Subcutaneous abdominal adipose tissue (tissue), 5 donors: ENCODE results near the gene NFRKB.

Experiments used
- H3K27ac ChIP-seq: one replicate; pipeline ENCODE4 v1.7.0; 2013; ENCODE audit warnings: low read depth, mild to moderate bottlenecking, inconsistent platforms, low read length, moderate library complexity
- H3K27me3 ChIP-seq, 5 donors: one replicate each; pipeline ENCODE4 v1.7.0; 2013; ENCODE audit warnings: low read length in 5 of 5, inconsistent platforms in 1 of 5; ENCODE audit not compliant: control insufficient read depth in 5 of 5, insufficient read depth in 4 of 5
- H3K36me3 ChIP-seq, 5 donors: one replicate each; pipeline ENCODE4 v1.7.0; 2013; ENCODE audit warnings: low read length in 5 of 5; ENCODE audit not compliant: control insufficient read depth in 5 of 5, insufficient read depth in 5 of 5
- H3K4me1 ChIP-seq, 5 donors: one replicate each; pipeline ENCODE4 v1.7.0; 2013; ENCODE audit warnings: low read length in 5 of 5, mild to moderate bottlenecking in 3 of 5, moderate library complexity in 1 of 5; ENCODE audit not compliant: control insufficient read depth in 5 of 5, insufficient read depth in 5 of 5
- H3K4me3 ChIP-seq, 5 donors: one replicate each; pipeline ENCODE4 v1.7.0; 2013; ENCODE audit warnings: low read length in 5 of 5, low read depth in 1 of 5
- H3K9ac ChIP-seq, 5 donors: one replicate each; pipeline ENCODE4 v1.7.0; 2013; ENCODE audit warnings: low read length in 5 of 5, mild to moderate bottlenecking in 4 of 5, moderate library complexity in 3 of 5
- H3K9me3 ChIP-seq, 5 donors: one replicate each; pipeline ENCODE4 v1.7.0; 2013; ENCODE audit warnings: low read length in 5 of 5; ENCODE audit not compliant: control insufficient read depth in 5 of 5
- donor health status: healthy.
- donor health status: healthy.
- donor health status: healthy.
- donor health status: healthy.
- donor health status: healthy.

The NFRKB gene

GRCh38 chr11:129866311-129866710 is 29.1 kb downstream of the NFRKB start:
- Histone ChIP-seq H3K27me3 (no peaks in the 10 kb centered on the region), H3K4me3 (no peak overlapping the region), H3K36me3 (peaks cover 12 to 95% (median 76%) of the 10 kb centered on the region in 5 donors)

GRCh38 chr11:129865701-129866100 is 29.7 kb downstream of the NFRKB start:
- Histone ChIP-seq H3K9ac (no peak overlapping the region), H3K27me3 (no peaks in the 10 kb centered on the region), H3K27ac (no peak overlapping the region), H3K9me3 (no peaks in the 10 kb centered on the region), H3K4me3 (no peak overlapping the region), H3K36me3 (peaks cover 12 to 94% (median 72%) of the 10 kb centered on the region in 5 donors), H3K4me1 (peaks cover 0 to 10% (median 6%) of the 10 kb centered on the region in 5 donors)

More at GRCh38 chr11:129866311-129866710, 29.1 kb downstream of the NFRKB start:
- Histone ChIP-seq H3K9ac (no peak overlapping the region), H3K4me1 (peaks cover 0 to 10% (median 6%) of the 10 kb centered on the region in 5 donors), H3K9me3 (no peaks in the 10 kb centered on the region), H3K27ac (no peak overlapping the region)

- Histone ChIP-seq H3K4me3 (no peak overlapping the region), H3K27me3 (no peaks in the 10 kb centered on the region), H3K9me3 (no peaks in the 10 kb centered on the region), H3K4me1 (peaks cover 0 to 10% (median 6%) of the 10 kb centered on the region in 5 donors), H3K36me3 (peaks cover 12 to 93% (median 65%) of the 10 kb centered on the region in 5 donors), H3K27ac (no peak overlapping the region), H3K9ac (no peak overlapping the region)
Measured at GRCh38 chr11:129864811-129865210, 30.6 kb downstream of the NFRKB start.

- peaks cover under 1 to 74% (median 45%) of the 10 kb centered on the region in 5 donors for H3K36me3 ChIP-seq
- H3K4me3 ChIP-seq, result no peak overlapping the region
- no peak overlapping the region for H3K27ac ChIP-seq
- no peaks in the 10 kb centered on the region for H3K9me3 ChIP-seq
- H3K4me1 ChIP-seq, result peaks cover 0 to 10% (median 6%) of the 10 kb centered on the region in 5 donors
- no peaks in the 10 kb centered on the region for H3K27me3 ChIP-seq
- H3K9ac ChIP-seq, result no peak overlapping the region
Measured at GRCh38 chr11:129861702-129862522, 33.5 kb downstream of the NFRKB start.

GRCh38 chr11:129856036-129856435 is 39.3 kb downstream of the NFRKB start:
- no peak overlapping the region for H3K27ac ChIP-seq
- no peak overlapping the region for H3K4me3 ChIP-seq
- H3K36me3 ChIP-seq, result peaks cover 0 to 20% (median 6%) of the 10 kb centered on the region in 5 donors
- H3K4me1 ChIP-seq, result peaks cover 3 to 10% (median 5%) of the 10 kb centered on the region in 5 donors
- H3K27me3 ChIP-seq, result no peaks in the 10 kb centered on the region
- H3K9me3 ChIP-seq, result no peaks in the 10 kb centered on the region
- no peak overlapping the region for H3K9ac ChIP-seq

GRCh38 chr11:129855086-129855485 is 40.3 kb downstream of the NFRKB start:
- Histone ChIP-seq H3K27ac (no peak overlapping the region), H3K9me3 (no peaks in the 10 kb centered on the region), H3K27me3 (no peaks in the 10 kb centered on the region), H3K4me3 (no peak overlapping the region), H3K9ac (no peak overlapping the region), H3K4me1 (peaks cover 3 to 10% (median 5%) of the 10 kb centered on the region in 5 donors), H3K36me3 (peaks cover 0 to 12% (median 4%) of the 10 kb centered on the region in 5 donors)

GRCh38 chr11:129854232-129854805 is 41.1 kb downstream of the NFRKB start:
- peaks cover 3 to 10% (median 5%) of the 10 kb centered on the region in 5 donors for H3K4me1 ChIP-seq
- H3K9me3 ChIP-seq, result no peaks in the 10 kb centered on the region
- no peak overlapping the region for H3K9ac ChIP-seq
- H3K36me3 ChIP-seq, result peaks cover 0 to 7% (median 0%) of the 10 kb centered on the region in 5 donors
- no peak overlapping the region for H3K27ac ChIP-seq
- peaks cover 0 to 2% (median 0%) of the 10 kb centered on the region in 5 donors for H3K27me3 ChIP-seq
- H3K4me3 ChIP-seq, result peak overlapping the region in 1 of 5 donors; percentile 32

- H3K27ac ChIP-seq, result no peak overlapping the region
- H3K9me3 ChIP-seq, result no peaks in the 10 kb centered on the region
- H3K9ac ChIP-seq, result no peak overlapping the region
- H3K4me3 ChIP-seq, result peak overlapping the region in 1 of 5 donors; percentile 32
- peaks cover 0 to 6% (median 0%) of the 10 kb centered on the region in 5 donors for H3K27me3 ChIP-seq
- H3K36me3 ChIP-seq, result peaks cover 0 to 7% (median 0%) of the 10 kb centered on the region in 5 donors
- H3K4me1 ChIP-seq, result peaks cover 3 to 10% (median 5%) of the 10 kb centered on the region in 5 donors
Measured at GRCh38 chr11:129853518-129854231, 41.7 kb downstream of the NFRKB start.

- Histone ChIP-seq H3K27ac (no peak overlapping the region), H3K4me3 (no peak overlapping the region), H3K4me1 (peaks cover 3 to 10% (median 5%) of the 10 kb centered on the region in 5 donors), H3K27me3 (peaks cover 0 to 6% (median 0%) of the 10 kb centered on the region in 5 donors), H3K9ac (no peak overlapping the region), H3K9me3 (no peaks in the 10 kb centered on the region), H3K36me3 (no peaks in the 10 kb centered on the region)
Measured at GRCh38 chr11:129852125-129852740, 43.1 kb downstream of the NFRKB start.
